HG03575 (cell line): Measurements from ENCODE around the gene TBC1D22A.

Experiments used
- ATAC-seq: cut with Tn5 transposase; IDR thresholded peaks from one replicate; pipeline ENCODE4 v1.9.1; 2021; ENCODE audit not compliant: unreplicated experiment, insufficient number of reproducible peaks, low FRiP score; ENCODE audit errors: extremely low read depth

TBC1D22A gene

GRCh38 chr22:47201996-47202818, 439.8 kb downstream of the TBC1D22A start:
- no peak for ATAC-seq

GRCh38 chr22:47202819-47203553, 440.5 kb downstream of the TBC1D22A start:
- ATAC-seq = no peak

- no peak for ATAC-seq
Measured at GRCh38 chr22:47203554-47203991, 441.1 kb downstream of the TBC1D22A start.

GRCh38 chr22:47204002-47204979, 441.8 kb downstream of the TBC1D22A start:
- ATAC-seq = no peak

- no peak for ATAC-seq
Measured at GRCh38 chr22:47205081-47205491, 442.6 kb downstream of the TBC1D22A start.

- no peak for ATAC-seq
Measured at GRCh38 chr22:47205554-47205953, 443.1 kb downstream of the TBC1D22A start.

GRCh38 chr22:47206164-47206563, 443.7 kb downstream of the TBC1D22A start:
- no peak for ATAC-seq

GRCh38 chr22:47206666-47207218, 444.3 kb downstream of the TBC1D22A start:
- ATAC-seq = no peak

- no peak for ATAC-seq
Measured at GRCh38 chr22:47207387-47207786, 444.9 kb downstream of the TBC1D22A start.

- no peak for ATAC-seq
Measured at GRCh38 chr22:47207846-47208554, 445.6 kb downstream of the TBC1D22A start.

GRCh38 chr22:47208630-47209029, 446.2 kb downstream of the TBC1D22A start:
- no peak for ATAC-seq

GRCh38 chr22:47209040-47209514, 446.6 kb downstream of the TBC1D22A start:
- no peak for ATAC-seq

GRCh38 chr22:47209547-47210023, 447.1 kb downstream of the TBC1D22A start:
- no peak for ATAC-seq

GRCh38 chr22:47210112-47210657, 447.7 kb downstream of the TBC1D22A start:
- ATAC-seq = no peak

- no peak for ATAC-seq
Measured at GRCh38 chr22:47210686-47211085, 448.2 kb downstream of the TBC1D22A start.

- ATAC-seq = no peak
Measured at GRCh38 chr22:47213571-47214230, 451.3 kb downstream of the TBC1D22A start.

- no peak for ATAC-seq
Measured at GRCh38 chr22:47215851-47216250, 453.4 kb downstream of the TBC1D22A start.
